Astrocyte of the hippocampus (primary cell): ENCODE measurements around the gene CORO2B.
"Not testable (repeated sequence)": the region's sequence is repeated elsewhere in the genome, so short reads cannot be mapped to it uniquely, and the experiment has no call there.

Experiments
- DNase-seq: peaks from one replicate; pipeline ENCODE4 v3.0.0; 2011; ENCODE audit warnings: low read depth, low spot score

CORO2B gene

DNA sequence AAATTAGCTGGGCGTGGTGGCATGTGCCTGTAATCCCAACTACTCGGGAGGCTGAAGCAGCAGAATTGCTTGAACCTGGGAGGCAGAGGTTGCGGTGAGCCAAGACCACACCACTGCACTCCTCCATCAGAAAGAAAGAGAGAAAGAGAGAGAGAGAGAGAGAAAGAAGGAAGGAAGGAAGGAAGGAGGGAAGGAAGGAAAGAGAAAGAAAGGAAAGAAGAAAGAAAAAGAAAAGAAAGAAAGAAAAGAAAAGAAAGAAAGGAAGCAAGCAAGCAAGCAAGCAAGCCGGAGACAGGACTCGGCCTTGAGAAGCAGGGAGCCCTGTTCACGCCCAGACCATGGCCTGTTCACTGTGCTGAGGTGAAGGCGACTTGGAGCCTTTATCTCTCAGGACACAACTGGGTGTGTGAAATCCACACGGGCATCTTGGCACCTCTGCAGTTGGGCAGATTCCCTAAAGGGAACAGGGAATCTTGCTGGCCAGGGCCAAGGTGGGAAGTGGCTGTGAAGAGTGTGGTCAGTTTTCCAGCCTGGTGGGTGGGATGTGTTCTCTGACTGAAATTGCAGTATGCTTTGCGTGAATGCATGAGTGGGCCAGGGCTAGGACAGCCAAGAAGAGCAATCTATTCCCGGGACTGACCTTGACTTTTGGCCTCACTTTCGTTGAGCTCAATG lies 90.3 kb downstream of the CORO2B start:
- DNase-seq: no peak

DNA sequence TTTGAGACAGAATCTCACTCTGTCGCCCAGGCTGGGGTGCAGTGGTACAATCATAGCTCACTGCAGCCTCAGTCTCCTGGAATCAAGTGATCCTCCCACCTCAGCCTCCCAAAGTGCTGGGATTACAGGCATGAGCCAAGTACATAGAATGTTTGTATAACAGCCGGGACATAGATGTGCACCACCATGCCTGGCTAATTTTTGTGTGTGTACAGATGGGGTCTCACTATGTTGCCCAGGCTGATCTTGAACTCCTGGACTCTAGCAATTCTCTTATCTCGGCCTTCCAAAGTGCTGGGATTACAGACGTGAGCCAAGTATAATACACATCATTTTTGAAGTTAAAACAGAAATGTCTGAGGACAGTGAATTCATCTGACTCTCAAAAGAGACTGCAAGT lies 93.5 kb downstream of the CORO2B start:
- no peak for DNase-seq

DNA sequence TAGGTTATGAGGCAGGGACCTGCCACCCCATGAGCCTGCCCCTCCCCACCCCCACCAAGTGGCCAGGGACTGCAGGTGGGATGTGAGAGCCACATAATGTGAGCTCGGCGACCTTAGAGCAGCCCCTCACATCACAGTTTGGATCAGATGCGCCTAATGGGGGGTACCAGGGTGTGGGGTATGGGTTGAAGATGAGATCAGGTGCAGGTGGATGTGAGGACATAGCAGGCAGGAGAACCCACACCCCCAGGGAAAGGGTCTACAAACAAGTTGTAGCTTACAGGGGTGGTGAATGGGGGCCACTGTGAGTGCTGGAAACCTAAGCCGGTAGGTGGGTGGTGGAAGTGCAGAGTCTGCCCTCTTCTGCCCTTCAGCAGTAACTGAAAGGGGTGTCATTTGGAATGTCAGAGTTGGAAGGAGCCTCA lies 94.0 kb downstream of the CORO2B start:
- DNase-seq: peak; percentile 42

DNA sequence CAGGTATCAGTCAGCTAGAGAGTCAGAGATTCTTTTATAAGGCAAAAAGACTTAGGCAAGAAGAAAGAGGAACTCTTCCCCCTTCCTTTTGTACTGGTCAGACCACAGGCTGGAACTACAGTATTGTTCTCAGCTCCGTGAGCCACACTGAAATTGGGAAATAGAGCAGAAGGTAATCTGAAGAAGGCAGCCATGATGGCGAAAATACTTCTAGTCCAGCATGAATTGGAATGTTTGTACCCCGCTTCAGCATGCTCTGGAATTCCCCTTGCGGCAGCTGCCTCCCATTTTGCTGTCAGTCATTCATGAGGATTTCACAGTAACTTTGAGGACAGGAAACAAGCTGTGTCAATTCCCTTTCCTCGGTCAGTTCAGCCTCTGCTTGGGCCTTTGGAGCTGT lies 96.2 kb downstream of the CORO2B start:
- DNase-seq: peak; percentile 79

DNA sequence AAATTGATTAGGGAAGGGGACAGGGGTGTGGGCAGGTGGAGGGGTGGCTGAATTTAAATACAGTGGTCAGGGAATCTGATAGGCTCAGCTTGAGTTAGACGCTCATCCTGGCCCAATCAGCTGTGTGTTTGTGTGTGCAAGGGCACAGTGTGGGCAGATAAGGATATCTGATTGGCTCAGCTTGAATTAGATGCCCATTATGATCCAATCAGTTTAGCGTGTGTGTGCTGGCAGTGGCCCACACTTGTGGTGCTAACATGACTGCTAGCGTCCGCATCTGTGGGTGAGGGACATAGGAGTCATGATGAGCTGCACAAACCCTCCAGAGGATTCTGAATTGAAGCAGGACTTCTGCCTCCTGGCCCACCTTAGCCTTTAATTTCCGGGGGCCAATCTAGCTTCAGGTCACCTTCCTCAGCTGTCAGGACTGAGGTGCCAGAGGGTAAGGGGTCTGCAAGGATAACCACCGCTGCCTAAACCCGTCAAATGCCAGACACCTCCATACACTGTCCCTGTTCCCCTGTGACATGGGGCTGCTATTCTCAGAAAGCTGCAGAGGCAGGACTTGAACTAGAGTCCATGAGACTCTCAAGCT lies 97.3 kb downstream of the CORO2B start:
- no peak for DNase-seq

DNA sequence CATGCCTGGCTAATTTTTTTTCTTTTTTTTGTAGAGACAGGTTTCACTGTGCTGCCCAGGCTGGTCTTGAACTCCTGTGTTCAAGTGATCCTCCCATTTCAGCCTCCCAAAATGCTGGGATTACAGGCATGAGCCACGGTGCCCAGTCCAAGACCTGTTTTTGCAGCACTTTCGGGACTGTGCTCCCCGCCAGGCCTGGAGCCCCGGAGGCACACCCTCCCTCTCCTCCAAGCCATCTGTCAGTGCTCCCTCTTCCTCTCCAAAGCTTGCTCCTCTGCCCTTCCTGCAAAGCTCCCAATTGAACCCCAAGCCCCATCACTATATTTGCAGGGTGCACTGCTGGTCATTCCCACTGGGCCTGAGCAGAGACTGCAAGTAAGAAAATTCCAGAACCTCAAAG lies 98.1 kb downstream of the CORO2B start:
- no peak for DNase-seq

DNA sequence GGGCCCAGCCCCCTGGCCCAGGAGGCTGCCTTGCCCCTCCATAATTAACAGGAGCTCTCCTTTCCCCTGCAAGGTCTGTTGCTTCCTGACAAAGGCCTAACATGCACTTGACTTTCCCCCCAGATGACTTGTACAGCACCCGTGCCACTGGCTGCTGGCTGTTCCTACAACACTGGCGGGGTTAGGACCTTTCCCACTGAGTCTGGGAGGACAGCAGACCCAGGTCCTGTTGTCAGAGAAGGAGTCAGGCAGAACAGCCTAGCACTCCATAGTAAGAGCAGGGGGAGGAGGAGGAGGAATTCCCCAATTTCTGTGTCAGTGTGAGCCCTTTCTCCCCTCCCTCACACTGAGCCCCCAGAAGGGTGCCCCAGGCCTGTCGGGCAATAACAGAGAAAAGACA lies 99.2 kb downstream of the CORO2B start:
- no peak for DNase-seq

DNA sequence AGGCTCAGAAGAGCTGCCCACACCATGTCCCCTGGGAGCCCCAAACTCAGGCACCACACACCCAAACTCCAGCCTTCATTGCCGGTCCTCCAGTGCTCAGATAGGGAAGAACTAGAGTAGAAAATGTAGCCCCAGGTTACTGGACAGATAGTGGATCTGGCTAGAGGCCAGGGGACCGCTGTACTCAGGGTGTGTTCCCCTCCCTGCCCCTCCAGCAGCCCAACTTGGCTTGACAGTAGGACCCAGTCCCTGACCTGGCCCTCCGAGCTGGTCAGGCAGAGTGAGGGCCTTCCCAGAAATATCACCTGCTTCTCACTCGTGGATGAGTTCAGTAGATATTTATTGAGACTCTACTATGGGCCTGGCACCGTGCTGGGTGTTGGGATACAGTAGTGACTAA lies 100.0 kb downstream of the CORO2B start:
- DNase-seq: no peak

DNA sequence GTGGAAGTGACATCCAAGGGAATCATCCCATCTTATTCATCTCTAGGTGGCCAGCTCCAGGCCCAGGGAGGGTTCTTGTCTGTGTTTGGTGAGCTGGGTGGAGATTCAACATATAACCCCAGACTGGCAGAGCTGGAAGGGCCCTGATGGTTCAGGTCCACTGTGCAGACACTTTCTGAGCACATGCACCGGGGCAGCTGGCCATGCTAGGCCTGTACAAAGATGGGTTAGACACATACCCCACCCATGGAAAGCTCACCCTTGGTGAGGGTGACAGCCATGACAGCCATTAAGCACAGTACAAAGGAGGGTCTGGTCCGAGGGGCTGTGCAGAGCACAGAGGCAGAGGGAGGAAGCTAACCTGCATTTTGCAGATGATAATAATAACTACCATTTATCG lies 100.4 kb downstream of the CORO2B start:
- DNase-seq: no peak

DNA sequence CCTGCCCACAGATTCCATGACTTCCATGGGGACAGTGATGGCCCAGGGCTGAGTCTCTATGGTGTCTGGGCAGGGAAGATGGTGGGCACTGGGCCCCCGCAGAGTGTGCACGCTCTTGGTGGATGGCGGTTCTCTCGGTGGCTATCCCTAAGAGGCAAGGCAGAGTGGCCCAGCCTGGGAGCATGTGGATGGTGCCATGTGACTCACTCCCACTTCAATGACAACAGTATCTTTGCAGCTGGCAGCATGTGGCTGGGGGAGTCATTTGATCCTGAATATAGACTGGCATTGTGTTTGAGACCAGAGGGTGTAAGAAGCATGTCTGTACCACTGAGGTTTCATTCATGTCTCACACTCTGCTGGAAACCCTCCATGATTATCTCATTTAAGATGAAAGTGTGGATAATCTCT lies 101.2 kb downstream of the CORO2B start:
- no peak for DNase-seq

DNA sequence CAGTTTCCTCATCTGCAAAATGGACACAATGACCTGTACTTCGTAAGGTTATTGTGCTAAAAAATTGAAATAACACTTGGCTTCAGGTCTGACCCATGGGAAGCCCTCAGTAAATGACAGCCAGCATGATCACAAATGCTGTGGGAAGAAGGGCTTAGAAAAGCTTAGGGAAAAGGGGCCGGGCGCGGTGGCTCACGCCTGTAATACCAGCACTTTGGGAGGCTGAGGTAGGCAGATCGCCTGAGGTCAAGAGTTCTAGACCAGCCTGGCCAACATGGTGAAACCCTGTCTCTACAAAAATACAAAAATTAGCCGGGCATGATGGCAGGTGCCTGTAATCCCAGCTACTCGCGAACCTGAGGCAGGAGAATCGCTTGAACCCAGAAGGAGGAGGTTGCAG lies 102.0 kb downstream of the CORO2B start:
- DNase-seq: not testable (repeated sequence)

DNA sequence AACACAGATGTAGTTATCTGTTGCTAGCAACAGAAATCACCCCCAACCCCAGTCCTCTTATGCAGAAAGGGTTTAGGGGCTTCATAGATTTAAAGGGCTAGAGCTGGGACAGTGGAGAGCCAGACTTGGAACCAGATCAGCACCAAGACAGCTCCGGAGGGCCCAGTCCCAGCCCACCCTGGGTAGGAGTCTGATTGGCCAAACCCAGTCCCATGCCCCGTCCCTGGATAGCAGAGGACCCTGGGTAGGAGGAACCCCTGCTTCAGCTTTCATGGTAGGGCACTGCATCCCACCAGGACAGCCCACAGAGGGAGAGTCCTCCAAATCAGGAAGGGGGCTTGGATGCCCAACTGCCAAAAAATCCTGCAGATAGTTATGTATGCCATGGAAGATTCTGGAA lies 103.0 kb downstream of the CORO2B start:
- DNase-seq: no peak

DNA sequence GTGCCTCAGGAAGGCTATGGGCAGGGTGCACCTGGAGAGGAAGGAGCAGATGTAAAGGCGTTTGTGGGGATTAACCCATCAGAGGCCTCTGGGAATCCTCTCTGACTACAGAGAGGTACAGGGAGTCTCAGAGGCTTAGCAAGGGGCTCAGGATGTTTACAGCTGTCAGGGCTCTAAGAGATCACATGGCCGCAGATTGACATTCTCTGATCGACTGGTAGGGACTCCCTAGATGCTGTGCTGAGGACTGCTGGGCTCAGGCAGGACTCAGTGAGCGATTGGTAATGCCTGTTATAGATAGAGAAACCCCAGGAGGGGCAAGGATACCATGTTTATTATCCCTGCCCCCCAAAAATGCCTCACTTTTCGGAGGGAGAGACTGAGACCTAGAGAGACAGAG lies 103.5 kb downstream of the CORO2B start:
- DNase-seq: no peak

DNA sequence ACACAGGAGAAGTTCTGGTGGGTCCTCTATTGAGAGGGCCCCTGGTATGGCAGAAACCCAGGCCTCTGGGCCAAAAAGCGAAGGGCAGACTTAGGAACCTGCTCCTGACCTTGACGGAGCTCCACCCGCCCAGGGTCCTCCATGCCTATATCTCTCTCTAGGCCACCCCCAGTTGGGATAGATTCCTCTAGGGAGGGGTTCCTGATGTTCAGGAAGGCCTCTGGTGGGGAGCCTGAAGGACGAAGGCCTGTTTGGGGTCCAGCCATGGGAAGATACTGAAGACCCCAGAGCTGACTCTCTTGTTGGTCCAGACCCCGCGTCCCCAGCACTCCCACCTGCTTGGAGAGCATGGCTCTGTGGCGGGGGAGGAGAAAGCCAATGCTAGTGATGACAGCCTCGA lies 104.2 kb downstream of the CORO2B start:
- DNase-seq: no peak

DNA sequence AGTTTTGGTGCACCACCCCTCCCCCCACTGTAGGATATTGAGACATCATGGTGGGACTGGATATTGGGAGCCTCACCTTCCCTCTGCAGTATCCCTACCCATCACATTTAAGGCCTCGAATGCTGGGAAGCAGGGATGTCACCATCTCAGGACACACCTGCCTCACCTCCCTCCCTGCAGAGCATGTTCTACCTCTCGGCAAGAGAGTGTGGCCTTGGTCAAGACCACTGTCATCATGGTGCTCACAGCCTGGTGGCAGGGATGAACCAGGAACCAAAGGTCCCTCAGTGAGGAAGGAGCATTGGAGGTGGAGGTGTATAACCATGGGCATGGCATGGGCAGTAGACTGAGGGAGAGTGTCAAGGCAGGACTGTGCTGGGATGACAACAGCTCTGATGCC lies 104.8 kb downstream of the CORO2B start:
- no peak for DNase-seq

DNA sequence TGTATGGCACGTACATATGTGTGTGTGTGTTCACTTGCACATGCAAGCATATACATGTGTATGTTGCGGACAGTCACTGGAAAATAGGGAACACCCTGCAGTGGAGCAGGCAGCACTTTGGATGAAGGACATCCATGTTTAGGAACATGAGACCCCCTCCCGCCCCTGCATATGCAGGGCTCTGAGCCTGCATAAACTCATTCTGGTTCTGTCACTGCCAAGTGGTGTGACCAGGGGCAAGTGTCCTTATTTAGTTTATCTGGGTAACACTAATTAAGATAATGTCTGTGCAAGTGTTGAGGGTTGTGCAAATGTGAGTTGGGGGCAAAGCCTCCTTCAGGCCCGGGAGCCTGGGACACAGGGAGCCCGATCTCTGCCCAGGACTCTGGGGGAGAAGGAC lies 105.7 kb downstream of the CORO2B start:
- no peak for DNase-seq

DNA sequence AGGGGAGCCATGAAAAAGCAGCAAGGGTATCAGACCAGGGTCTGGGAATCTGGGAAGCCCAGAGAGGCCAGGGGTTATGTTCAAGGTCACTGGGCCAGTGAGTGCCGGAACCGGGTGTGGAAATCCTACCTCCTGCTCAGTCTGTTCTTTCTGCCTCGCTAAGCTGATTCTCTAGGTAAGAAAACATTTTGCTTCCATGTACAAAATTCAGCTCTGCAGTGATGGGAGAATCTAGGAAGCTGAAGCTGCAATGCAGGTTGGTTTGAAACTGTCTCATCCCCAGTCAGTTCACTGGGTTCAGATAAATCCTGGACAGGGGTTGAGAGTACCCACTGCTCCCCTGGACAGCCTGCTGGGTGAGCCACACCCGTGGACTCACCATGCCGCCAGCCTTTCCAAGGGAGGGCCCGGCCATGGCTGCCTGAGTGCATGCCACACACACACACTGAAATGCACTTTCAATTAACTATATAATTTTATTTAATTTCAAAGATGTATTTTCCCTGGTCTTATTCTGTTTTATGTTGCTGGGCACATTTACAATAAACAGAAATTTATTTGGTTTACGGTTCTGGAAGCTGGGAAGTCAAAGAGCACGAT lies 108.4 kb downstream of the CORO2B start:
- DNase-seq: no peak

DNA sequence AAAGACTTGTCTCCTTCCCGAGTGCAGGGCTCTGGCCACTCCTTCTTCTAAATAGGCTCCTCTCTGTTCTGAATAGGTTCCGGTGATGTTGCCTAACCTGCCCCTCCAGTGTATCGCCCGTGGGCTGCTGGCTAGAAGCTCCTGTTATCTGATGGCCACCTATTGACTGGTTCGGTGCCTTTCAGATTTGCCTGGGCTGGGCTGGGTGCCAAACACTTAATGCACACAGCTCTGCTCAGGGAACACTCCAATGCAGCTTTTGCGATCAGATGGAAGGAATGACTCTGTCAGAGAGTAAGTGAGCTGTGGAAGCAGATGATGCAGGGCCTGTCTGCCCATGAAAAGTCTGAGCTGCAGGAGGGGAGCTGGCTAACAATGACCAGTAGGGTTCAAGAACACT lies 112.9 kb downstream of the CORO2B start:
- DNase-seq: peak; percentile 46

DNA sequence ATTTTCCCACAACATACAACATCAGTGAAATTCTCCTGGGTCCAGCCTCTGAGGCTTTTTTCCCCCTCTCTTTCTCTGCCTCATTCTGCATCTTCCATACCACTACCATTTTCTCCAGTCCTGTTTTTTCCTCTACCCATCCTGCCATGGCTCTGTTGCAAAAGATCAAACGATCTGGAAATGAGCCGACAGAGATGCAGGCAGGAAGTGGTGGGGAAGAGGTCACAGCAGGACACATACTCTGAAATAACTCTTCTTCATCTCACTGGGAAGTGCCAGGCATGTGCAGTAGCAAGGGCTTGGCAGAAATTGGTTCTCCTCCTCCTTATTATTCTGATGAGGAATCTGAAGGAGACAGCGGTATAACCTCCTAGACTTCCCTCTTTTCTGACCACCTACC lies 114.3 kb downstream of the CORO2B start:
- no peak for DNase-seq

DNA sequence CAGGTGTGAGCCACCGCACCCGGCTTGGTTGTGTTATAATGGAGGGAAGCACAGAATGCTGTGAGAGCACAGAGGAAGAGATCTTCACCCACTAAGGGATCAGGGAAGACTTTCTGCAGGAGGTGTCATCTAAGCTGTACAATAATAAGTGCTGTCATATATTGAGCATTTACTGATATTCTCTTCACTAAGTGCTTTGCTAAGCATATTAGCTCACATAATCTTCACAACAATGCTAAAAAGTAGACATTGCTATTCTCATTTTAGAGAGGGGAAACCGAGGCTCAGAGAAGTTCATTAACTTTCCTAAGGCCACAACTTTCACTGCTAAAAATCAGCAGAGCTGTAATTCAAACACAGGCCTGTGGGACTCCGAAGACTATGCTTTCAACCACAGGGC lies 115.3 kb downstream of the CORO2B start:
- DNase-seq: no peak

DNA sequence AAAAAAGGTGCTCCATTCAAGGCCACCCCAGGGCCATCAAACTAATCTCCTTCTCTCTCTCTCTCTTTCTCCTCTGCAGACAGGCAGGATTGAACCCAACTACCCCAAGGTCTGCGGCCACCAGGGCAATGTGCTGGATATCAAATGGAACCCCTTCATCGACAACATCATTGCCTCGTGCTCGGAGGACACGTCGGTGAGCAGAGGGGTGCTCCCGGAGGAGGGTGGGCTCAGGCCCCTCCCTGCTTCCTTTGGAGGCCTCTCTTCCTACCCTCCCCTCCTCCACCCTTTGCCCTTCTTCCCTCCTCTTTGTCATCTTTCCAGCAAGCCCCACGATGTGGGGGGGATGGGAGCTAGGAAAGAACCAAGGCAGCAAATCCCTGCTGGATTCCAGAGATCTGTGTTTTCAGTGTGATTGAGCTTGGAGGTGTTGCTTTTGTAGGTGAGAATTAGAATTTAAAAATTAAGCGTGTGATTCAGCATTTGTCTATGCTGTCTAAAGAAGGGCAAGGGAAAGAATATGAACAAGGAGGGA lies 116.3 kb downstream of the CORO2B start:
- DNase-seq: no peak

DNA sequence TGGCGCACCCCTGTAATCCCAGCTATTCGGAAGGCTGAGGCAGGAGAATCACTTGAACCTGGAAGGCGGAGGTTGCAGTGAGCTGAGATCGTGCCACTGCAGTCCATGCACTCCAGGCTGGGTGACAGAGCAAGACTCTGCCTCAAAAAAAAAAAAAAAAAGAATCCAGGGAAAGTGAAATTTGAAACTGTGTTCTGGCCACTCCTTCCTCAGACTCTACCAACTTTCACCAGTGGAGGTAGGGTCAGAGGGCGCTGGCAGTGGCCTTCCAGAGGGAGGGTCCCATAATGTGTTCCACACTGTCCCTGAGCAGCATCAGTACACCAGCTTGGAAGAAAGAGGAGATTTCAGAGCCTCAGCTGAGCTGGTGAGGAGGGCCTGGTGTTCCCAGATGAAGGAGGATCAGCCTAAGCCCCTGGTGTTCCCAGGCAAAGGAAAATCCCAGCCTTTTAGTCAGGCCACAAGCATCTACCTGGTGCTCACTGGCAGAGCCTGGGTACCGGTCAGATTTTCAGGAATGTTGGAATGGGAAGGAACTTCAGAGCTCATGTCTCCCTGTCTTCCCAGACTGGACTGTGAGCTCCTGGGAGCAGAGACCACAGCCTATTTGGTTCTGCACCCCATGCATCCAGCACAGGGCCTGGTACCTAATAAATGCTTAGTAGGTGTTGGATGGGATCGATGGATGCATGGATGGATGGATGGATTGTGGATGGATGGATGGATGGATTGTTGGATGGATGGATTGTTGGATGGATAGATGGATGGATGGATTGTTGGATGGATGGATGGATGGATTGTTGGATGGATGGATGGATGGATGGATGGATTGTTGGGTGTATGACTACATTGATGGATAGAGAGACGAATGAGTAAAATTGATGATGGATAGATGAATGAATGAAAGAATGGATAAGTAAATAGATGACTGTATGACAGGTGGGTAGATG lies 117.9 kb downstream of the CORO2B start:
- DNase-seq: no peak
